Mesendoderm (in vitro differentiated cells): ENCODE data around the gene REEP5.
"Not testable (repeated sequence)": the region's sequence is repeated elsewhere in the genome, so short reads cannot be mapped to it uniquely, and the experiment has no call there.

ENCODE experiments used
- DNase-seq: peaks from one replicate; pipeline ENCODE4 v3.0.0; 2013
- H2AK5ac ChIP-seq: 2 replicates; pipeline ENCODE4 v1.6.1; 2013; ENCODE audit warnings: low read length, inconsistent platforms
- H2BK120ac ChIP-seq: 2 replicates; pipeline ENCODE4 v1.6.1; 2013; ENCODE audit warnings: low read depth, mild to moderate bottlenecking, low read length, moderate library complexity, mixed read lengths
- H2BK15ac ChIP-seq: replicated peaks from 2 replicates; pipeline ENCODE4 v1.6.1; 2013; ENCODE audit warnings: low read depth, mild to moderate bottlenecking, moderate library complexity
- H2BK5ac ChIP-seq: 2 replicates; pipeline ENCODE4 v1.6.1; 2013; ENCODE audit warnings: low read length, inconsistent platforms
- H3K18ac ChIP-seq: 2 replicates; pipeline ENCODE4 v1.6.1; 2013; ENCODE audit warnings: mild to moderate bottlenecking, low read length, mixed read lengths
- H3K23ac ChIP-seq: one replicate; pipeline ENCODE4 v1.6.1; 2013; ENCODE audit warnings: low read length
- H3K27ac ChIP-seq: 2 replicates; pipeline ENCODE4 v1.5.1; 2013; ENCODE audit warnings: low read depth, mild to moderate bottlenecking, inconsistent platforms, low read length, moderate library complexity
- H3K27me3 ChIP-seq: 2 replicates; pipeline ENCODE4 v1.6.1; 2013; ENCODE audit warnings: low read length, control low read depth, mild to moderate bottlenecking, inconsistent platforms; ENCODE audit not compliant: insufficient read depth, poor library complexity
- H3K36me3 ChIP-seq: 2 replicates; pipeline ENCODE4 v1.6.1; 2013; ENCODE audit warnings: low read length, inconsistent platforms; ENCODE audit not compliant: control insufficient read depth, insufficient read depth
- H3K4ac ChIP-seq: one replicate; pipeline ENCODE4 v1.6.1; 2013; ENCODE audit warnings: low read depth, mild to moderate bottlenecking, low read length, moderate library complexity
- H3K4me1 ChIP-seq: 2 replicates; pipeline ENCODE4 v1.6.1; 2013; ENCODE audit warnings: low read depth, low read length, inconsistent platforms; ENCODE audit not compliant: control insufficient read depth
- H3K4me2 ChIP-seq: 2 replicates; pipeline ENCODE4 v1.6.1; 2013; ENCODE audit warnings: low read length
- H3K4me3 ChIP-seq: 2 replicates; pipeline ENCODE4 v1.5.1; 2013; ENCODE audit warnings: mild to moderate bottlenecking, low read length
- H3K56ac ChIP-seq: one replicate; pipeline ENCODE4 v1.6.1; 2013; ENCODE audit warnings: low read length
- H3K79me1 ChIP-seq: 2 replicates; pipeline ENCODE4 v1.6.1; 2013; ENCODE audit warnings: low read length, inconsistent platforms
- H3K79me2 ChIP-seq: 2 replicates; pipeline ENCODE4 v1.6.1; 2013; ENCODE audit warnings: mild to moderate bottlenecking, low read length; ENCODE audit not compliant: control insufficient read depth, insufficient read depth
- H3K9ac ChIP-seq: 2 replicates; pipeline ENCODE4 v1.6.1; 2013; ENCODE audit warnings: low read length, inconsistent platforms
- H4K5ac ChIP-seq: one replicate; pipeline ENCODE4 v1.6.1; 2013; ENCODE audit warnings: low read length
- H4K8ac ChIP-seq: one replicate; pipeline ENCODE4 v1.6.1; 2013; ENCODE audit warnings: low read depth, mild to moderate bottlenecking, control low read depth, low read length, moderate library complexity
- WGBS: extraction: QIAGEN DNeasy Blood & Tissue Kit; methylation state at CpG from one replicate; pipeline ENCODE4 v1.1.7; 2013; ENCODE audit warnings: low lambda C conversion rate, missing lambda C conversion rate; ENCODE audit not compliant: insufficient coverage; ENCODE audit errors: extremely low coverage; 5-methylcytosine and 5-hydroxymethylcytosine counted together

Gene REEP5

DNA sequence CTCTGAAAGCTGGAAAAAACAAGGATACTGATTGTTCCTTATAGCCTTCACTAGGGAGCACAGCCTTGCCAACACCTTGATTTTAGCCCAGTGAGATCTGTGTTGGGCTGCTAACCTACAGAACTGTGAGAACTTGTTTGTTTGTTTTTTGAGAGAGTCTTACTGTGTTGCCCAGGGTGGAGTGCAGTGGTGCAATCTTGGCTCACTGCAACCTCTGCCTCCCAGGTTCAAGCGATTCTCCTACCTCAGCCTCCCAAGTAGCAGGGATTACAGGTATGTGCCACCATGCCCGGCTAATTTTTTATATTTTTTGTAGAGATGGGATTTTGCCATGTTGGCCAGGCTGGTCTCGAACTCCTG, 41.3 kb upstream of the REEP5 start:
- DNase-seq, H3K4ac ChIP-seq, H2BK15ac ChIP-seq, H3K27me3 ChIP-seq, H3K4me3 ChIP-seq, H3K79me2 ChIP-seq, H3K27ac ChIP-seq, H4K5ac ChIP-seq, H3K56ac ChIP-seq, H3K36me3 ChIP-seq, H2BK120ac ChIP-seq, H2BK5ac ChIP-seq, H3K9ac ChIP-seq, H3K4me1 ChIP-seq, H3K79me1 ChIP-seq, H3K4me2 ChIP-seq, H2AK5ac ChIP-seq, H3K23ac ChIP-seq, H3K18ac ChIP-seq, H4K8ac ChIP-seq: not testable (repeated sequence)
- WGBS, result no CpG with 5 or more reads among the region's 3 CpGs

DNA sequence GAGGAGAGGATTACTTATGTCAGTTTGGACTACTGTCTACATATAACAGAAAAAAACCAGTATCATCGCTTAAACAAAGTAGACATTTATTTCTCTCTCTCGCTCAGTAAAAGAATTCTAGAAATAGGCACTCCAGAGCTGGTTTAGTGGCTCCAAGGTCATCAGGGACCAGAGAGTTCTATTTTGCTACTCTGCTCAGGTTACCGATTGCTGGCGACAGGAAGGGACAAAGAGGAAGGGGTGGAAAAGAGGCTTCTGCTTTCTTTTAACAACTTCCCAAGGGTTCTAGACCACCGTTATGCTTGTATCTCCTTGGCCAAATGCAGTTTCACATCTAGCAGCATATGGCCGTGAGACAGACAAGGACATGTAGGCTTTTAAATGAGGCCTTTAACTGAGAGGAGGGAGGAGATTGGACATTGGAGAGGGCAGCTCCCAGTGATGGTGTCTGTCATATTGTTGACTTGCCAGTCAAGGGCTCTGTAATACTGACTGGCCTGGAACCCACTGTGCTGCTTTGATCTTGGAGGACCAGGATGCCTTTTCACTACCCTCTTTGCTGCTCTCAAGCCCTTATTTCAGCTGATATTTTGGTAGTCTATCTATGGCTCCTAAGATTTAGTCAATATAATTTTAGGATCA, 39.0 kb upstream of the REEP5 start:
- no peak overlapping the region for H2BK15ac ChIP-seq
- no peak overlapping the region for H3K27ac ChIP-seq
- no peak overlapping the region for H3K23ac ChIP-seq
- no peaks in the 10 kb centered on the region for H3K79me1 ChIP-seq
- no peak overlapping the region for H3K4me3 ChIP-seq
- H3K4me2 ChIP-seq, result no peak overlapping the region
- no peaks in the 10 kb centered on the region for H3K4me1 ChIP-seq
- WGBS, result no CpG with 5 or more reads among the region's 6 CpGs
- H4K5ac ChIP-seq, result no peak overlapping the region
- H3K9ac ChIP-seq, result no peak overlapping the region
- no peak overlapping the region for H2AK5ac ChIP-seq
- H2BK120ac ChIP-seq, result no peak overlapping the region
- H2BK5ac ChIP-seq, result no peak overlapping the region
- H3K4ac ChIP-seq, result no peak overlapping the region
- H3K36me3 ChIP-seq, result no peaks in the 10 kb centered on the region
- DNase-seq, result no peak
- no peaks in the 10 kb centered on the region for H3K79me2 ChIP-seq
- H3K27me3 ChIP-seq, result no peaks in the 10 kb centered on the region
- H3K18ac ChIP-seq, result no peak overlapping the region
- H4K8ac ChIP-seq, result no peak overlapping the region
- no peak overlapping the region for H3K56ac ChIP-seq

DNA sequence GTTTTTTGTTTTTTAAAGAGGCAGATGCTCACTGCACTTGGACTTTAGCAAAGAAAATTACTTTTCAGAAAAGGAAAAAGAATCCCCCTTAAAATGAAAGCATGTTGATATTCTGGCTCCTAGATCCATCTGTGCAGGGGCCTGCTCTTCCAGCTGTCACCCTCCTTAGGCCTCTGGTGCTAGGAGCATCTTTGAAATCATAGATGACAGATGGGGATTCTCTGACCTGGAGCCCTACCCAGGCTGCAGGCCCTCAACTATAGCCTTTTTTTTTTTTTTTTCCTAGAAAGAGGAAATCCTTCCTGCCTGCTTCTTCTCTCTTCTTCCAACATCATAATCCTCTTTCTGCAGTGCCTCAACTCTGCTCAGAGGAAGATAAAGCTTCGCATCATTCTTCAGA, 38.3 kb upstream of the REEP5 start:
- H3K4me1 ChIP-seq, result no peaks in the 10 kb centered on the region

DNA sequence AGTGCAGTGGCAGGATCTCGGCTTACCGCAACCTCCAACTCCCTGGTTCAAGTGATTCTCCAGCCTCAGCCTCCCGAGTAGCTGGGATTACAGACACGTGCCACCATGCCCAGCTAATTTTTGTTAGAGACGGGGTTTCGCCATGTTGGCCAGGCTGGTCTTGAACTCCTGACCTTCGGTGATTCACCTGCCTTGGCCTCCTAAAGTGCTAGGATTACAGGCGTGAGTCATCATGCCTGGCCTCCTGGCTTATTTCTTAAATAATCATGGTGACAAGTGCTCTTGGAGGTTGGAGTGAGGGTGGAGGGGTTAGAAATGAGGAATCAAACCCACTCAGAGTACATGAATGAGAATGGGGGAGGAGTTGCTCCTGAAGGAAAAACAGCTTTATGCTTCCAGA, 37.8 kb upstream of the REEP5 start:
- not testable (repeated sequence) for H3K27me3 ChIP-seq, H4K8ac ChIP-seq, H3K23ac ChIP-seq, H2AK5ac ChIP-seq, H3K56ac ChIP-seq, H3K4ac ChIP-seq, DNase-seq, H3K79me2 ChIP-seq, H3K4me3 ChIP-seq, H3K4me1 ChIP-seq, H2BK120ac ChIP-seq, H3K27ac ChIP-seq, H4K5ac ChIP-seq, H3K9ac ChIP-seq, H2BK15ac ChIP-seq, H3K18ac ChIP-seq, H3K36me3 ChIP-seq, H2BK5ac ChIP-seq, H3K79me1 ChIP-seq, H3K4me2 ChIP-seq
- no CpG with 5 or more reads among the region's 8 CpGs for WGBS

More for the DNA sequence above, 38.3 kb upstream of the REEP5 start:
- no CpG with 5 or more reads among the region's 1 CpG for WGBS
- H3K79me2 ChIP-seq, result no peaks in the 10 kb centered on the region
- H3K56ac ChIP-seq, result no peak overlapping the region
- DNase-seq, result no peak
- H3K4me2 ChIP-seq, result no peak overlapping the region
- H2BK15ac ChIP-seq, result no peak overlapping the region
- no peak overlapping the region for H3K4ac ChIP-seq
- H3K18ac ChIP-seq, result no peak overlapping the region
- H3K79me1 ChIP-seq, result no peaks in the 10 kb centered on the region
- no peak overlapping the region for H3K23ac ChIP-seq
- no peak overlapping the region for H2BK120ac ChIP-seq
- H4K8ac ChIP-seq, result no peak overlapping the region
- no peaks in the 10 kb centered on the region for H3K27me3 ChIP-seq
- no peak overlapping the region for H2AK5ac ChIP-seq
- no peaks in the 10 kb centered on the region for H3K36me3 ChIP-seq
- H2BK5ac ChIP-seq, result no peak overlapping the region
- no peak overlapping the region for H4K5ac ChIP-seq
- no peak overlapping the region for H3K4me3 ChIP-seq
- no peak overlapping the region for H3K27ac ChIP-seq
- no peak overlapping the region for H3K9ac ChIP-seq

DNA sequence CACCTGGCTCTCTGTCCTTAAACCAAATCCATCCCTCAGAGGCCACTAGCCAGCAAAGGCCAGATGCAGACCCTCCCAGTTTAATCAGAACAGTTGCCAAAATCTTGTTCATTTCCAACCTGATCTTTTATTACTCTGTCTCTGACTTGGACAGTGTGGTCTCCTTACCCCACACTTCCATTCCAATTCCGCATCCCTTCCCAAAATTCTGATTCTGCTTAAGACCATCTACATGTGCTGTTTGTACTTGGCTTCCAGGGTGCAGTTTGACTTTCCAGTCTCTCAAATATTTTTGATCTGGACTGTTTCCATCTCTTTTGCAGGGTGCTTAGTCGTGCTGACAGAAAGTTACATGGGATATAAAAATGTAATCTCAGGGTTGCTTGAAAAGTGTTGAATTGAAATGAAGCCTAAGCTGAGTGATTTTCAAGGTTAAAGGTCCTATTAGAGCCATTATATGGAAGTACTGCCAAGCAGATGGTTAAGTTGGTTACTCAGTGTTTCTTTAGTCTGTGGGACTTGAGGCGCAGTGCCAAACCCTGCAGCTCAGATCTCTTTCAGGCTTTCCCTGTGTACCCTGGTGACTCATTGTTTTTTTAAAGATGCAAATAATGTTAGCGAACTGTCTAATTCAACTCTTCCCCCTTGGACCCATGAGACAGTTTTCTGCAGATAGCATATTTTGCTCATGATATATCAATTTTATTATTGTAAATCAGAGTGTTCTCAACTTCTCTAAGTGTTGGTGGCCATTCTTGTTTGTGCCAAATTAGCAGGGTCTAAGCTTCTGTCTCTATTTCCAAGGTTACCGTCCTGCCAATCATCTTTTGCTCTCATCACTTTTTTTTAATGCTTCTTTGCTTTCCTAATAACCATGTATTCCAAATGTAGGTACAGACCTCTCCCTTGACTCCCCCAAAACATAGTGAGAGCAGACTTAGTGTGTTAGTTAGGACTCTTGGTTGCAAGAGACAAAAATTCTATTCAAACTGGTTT, 36.4 kb upstream of the REEP5 start:
- no peak for DNase-seq
- Histone ChIP-seq H4K5ac (no peak overlapping the region), H2BK5ac (no peak overlapping the region), H3K36me3 (no peaks in the 10 kb centered on the region), H3K27ac (no peak overlapping the region), H3K56ac (no peak overlapping the region), H3K4me1 (no peaks in the 10 kb centered on the region), H2BK120ac (no peak overlapping the region), H3K4ac (no peak overlapping the region), H3K79me1 (no peaks in the 10 kb centered on the region), H3K79me2 (no peaks in the 10 kb centered on the region), H3K4me2 (no peak overlapping the region), H2AK5ac (no peak overlapping the region), H3K18ac (no peak overlapping the region), H2BK15ac (no peak overlapping the region), H3K9ac (no peak overlapping the region), H3K23ac (no peak overlapping the region), H4K8ac (no peak overlapping the region), H3K4me3 (no peak overlapping the region), H3K27me3 (no peaks in the 10 kb centered on the region)
- WGBS, result no CpG with 5 or more reads among the region's 5 CpGs
